22Rv1 (cell line): ENCODE measurements around the gene UHRF1.

ENCODE experiments used
- ZFX ChIP-seq: fragments of 450-650 bp; IDR thresholded peaks from 2 replicates; pipeline ENCODE4 v1.6.1; 2017; ENCODE audit warnings: antibody characterized with exemption, borderline replicate concordance
- TF ChIP-seq, protein P1 (sequence below): fragments of 450-650 bp; IDR thresholded peaks from 2 replicates; pipeline ENCODE4 v1.5.1; 2017; ENCODE audit warnings: mild to moderate bottlenecking

DNA sequence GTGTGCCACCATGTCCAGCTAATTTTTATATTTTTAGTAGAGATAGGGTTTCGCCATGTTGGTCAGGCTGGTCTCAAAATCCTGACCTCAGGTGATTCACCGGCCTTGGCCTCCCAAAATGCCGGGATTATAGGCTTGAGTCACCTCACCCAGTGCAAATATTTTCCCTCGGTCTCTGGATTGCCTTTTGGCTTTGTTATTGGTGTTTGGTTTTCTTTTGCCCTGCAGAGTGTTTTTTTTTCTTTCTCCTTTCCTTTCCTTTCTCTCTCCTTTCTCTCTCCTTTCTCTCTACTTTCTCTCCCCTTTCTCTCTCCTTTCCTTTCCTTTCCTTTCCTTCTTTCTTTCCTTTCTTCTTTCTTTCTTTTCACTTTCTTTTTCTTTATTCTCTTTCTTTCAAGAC lies 92.8 kb downstream of the UHRF1 start:
- TF ChIP-seq, protein P1, sequence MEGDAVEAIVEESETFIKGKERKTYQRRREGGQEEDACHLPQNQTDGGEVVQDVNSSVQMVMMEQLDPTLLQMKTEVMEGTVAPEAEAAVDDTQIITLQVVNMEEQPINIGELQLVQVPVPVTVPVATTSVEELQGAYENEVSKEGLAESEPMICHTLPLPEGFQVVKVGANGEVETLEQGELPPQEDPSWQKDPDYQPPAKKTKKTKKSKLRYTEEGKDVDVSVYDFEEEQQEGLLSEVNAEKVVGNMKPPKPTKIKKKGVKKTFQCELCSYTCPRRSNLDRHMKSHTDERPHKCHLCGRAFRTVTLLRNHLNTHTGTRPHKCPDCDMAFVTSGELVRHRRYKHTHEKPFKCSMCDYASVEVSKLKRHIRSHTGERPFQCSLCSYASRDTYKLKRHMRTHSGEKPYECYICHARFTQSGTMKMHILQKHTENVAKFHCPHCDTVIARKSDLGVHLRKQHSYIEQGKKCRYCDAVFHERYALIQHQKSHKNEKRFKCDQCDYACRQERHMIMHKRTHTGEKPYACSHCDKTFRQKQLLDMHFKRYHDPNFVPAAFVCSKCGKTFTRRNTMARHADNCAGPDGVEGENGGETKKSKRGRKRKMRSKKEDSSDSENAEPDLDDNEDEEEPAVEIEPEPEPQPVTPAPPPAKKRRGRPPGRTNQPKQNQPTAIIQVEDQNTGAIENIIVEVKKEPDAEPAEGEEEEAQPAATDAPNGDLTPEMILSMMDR, result no peak
- no peak for TF ChIP-seq ZFX
